Left lung (tissue), 10 donors: ENCODE data around the gene MSH3. TPM values are rescaled to one million over a fixed set of nuclear protein-coding genes. Genes with fewer than 3 reads are reported as not detected.
"Not testable (repeated sequence)": the region's sequence is repeated elsewhere in the genome, so short reads cannot be mapped to it uniquely, and the experiment has no call there.

Experiments used
- ATAC-seq: fragments of 200-7000 bp; cut with Tn5 transposase; one replicate; pipeline ENCODE4 v1.9.1; 2020; ENCODE audit warnings: moderate library complexity
- DNase-seq, 4 donors: peaks; one replicate each; pipeline ENCODE4 v3.0.0-alpha.2; 2013 to 2020
- H3K27ac ChIP-seq, 2 donors: fragments of 200-600 bp; sonication (generic) in 1 of 2; one replicate each; pipeline versions ENCODE4 v1.5.0 to v1.8.0; 2020 to 2021
- H3K27me3 ChIP-seq, 2 donors: fragments of 200-600 bp; sonication (generic) in 1 of 2; one replicate each; pipeline versions ENCODE4 v1.5.0 to v1.8.0; 2020 to 2021
- H3K36me3 ChIP-seq, 2 donors: fragments of 200-600 bp; sonication (generic) in 1 of 2; one replicate each; pipeline versions ENCODE4 v1.5.0 to v1.8.0; 2020 to 2021
- H3K4me1 ChIP-seq, 2 donors: fragments of 200-600 bp; one replicate each; pipeline ENCODE4 v1.8.0; 2021
- H3K4me3 ChIP-seq, 2 donors: fragments of 200-600 bp; sonication (generic) in 1 of 2; one replicate each; pipeline versions ENCODE4 v1.5.0 to v1.8.0; 2020 to 2021; ENCODE audit warnings: mild to moderate bottlenecking in 1 of 2
- H3K9me3 ChIP-seq, 2 donors: fragments of 200-600 bp; sonication (generic) in 1 of 2; one replicate each; pipeline versions ENCODE4 v1.5.0 to v1.8.0; 2020 to 2021
- CTCF ChIP-seq, 2 donors: fragments of 200-600 bp; sonication (generic) in 1 of 2; IDR thresholded peaks; one replicate each; pipeline versions ENCODE4 v1.5.0 to v1.8.0; 2021; ENCODE audit warnings: antibody characterized with exemption in 2 of 2
- intact Hi-C, 2 donors: fragments of 100-400 bp; cut with DNase I; formaldehyde crosslinking; loops; one replicate each; pipeline versions ENCODE4 v1.11.2 to v1.14.2; 2022
- polyA plus RNA-seq, 6 donors: library from polyadenylated mRNA; unstranded; fragments of 120-200 nt; gene quantifications; one replicate each; pipeline ENCODE4 v1.2.1, GENCODE V29; 2013; ENCODE audit not compliant: insufficient read length in 6 of 6
- total RNA-seq, 2 donors: library from RNA; stranded (reverse); fragmentation: NEBNext Ultra II Directional; extraction: Animal tissue kit (Norgen Biotek cat#: 25700); gene quantifications; one replicate each; pipeline ENCODE4 v1.2.1, GENCODE V29; 2021
- donor health status: DM: no; HTN: yes; CAD: no.
- donor health status: DM: no; HTN: no; CAD: no.

MSH3 gene
- total and polyA plus RNA-seq, 8 donors = 12.7 to 20.1 (median 16.2) TPM

- Histone ChIP-seq H3K4me3 (no peak overlapping the region), H3K9me3 (no peaks in the 10 kb centered on the region), H3K36me3 (peaks cover 0 to 18% of the 10 kb centered on the region in 2 donors), H3K27ac (no peak overlapping the region), H3K4me1 (no peaks in the 10 kb centered on the region), H3K27me3 (no peaks in the 10 kb centered on the region)
- ATAC-seq (no peak), DNase-seq (no peak)
- no peak for TF ChIP-seq CTCF (IDR thresholded peaks at IDR 0.05)
- intact Hi-C loops = no loop called here
Observed at GRCh38 chr5:80780761-80781285, 126.4 kb downstream of the MSH3 start.

GRCh38 chr5:80781356-80781755, 126.9 kb downstream of the MSH3 start:
- Histone ChIP-seq H3K36me3 (peaks cover 0 to 18% of the 10 kb centered on the region in 2 donors), H3K4me1 (no peaks in the 10 kb centered on the region), H3K9me3 (no peaks in the 10 kb centered on the region), H3K27me3 (no peaks in the 10 kb centered on the region), H3K4me3 (no peak overlapping the region), H3K27ac (no peak overlapping the region)
- DNase-seq (no peak), ATAC-seq (no peak)
- TF ChIP-seq CTCF (IDR thresholded peaks at IDR 0.05) = no peak
- intact Hi-C loops = no loop called here

- intact Hi-C loops = no loop called here
- no peak for ATAC-seq
- no peak for DNase-seq
- Histone ChIP-seq H3K4me1 (no peaks in the 10 kb centered on the region), H3K27ac (no peak overlapping the region), H3K36me3 (peaks cover 0 to 18% of the 10 kb centered on the region in 2 donors), H3K4me3 (no peak overlapping the region), H3K27me3 (no peaks in the 10 kb centered on the region), H3K9me3 (no peaks in the 10 kb centered on the region)
- TF ChIP-seq CTCF (IDR thresholded peaks at IDR 0.05) = no peak
Observed at GRCh38 chr5:80782626-80783025, 128.2 kb downstream of the MSH3 start.

GRCh38 chr5:80783751-80784150, 129.3 kb downstream of the MSH3 start:
- H3K9me3 ChIP-seq, ATAC-seq, H3K27me3 ChIP-seq, H3K4me1 ChIP-seq, DNase-seq, H3K4me3 ChIP-seq, H3K27ac ChIP-seq, intact Hi-C loops: not testable (repeated sequence)
- H3K36me3 ChIP-seq = peaks cover 0 to 29% of the 10 kb centered on the region in 2 donors

- no peak for TF ChIP-seq CTCF (IDR thresholded peaks at IDR 0.05)
- Histone ChIP-seq H3K27ac (no peak overlapping the region), H3K4me1 (no peaks in the 10 kb centered on the region), H3K36me3 (peaks cover 0 to 30% of the 10 kb centered on the region in 2 donors), H3K4me3 (no peak overlapping the region), H3K9me3 (no peaks in the 10 kb centered on the region), H3K27me3 (no peaks in the 10 kb centered on the region)
- ATAC-seq (no peak), DNase-seq (no peak)
- intact Hi-C loops = no loop called here
Observed at GRCh38 chr5:80784451-80784850, 130.0 kb downstream of the MSH3 start.

- ATAC-seq, H3K27ac ChIP-seq, intact Hi-C loops, H3K27me3 ChIP-seq, H3K9me3 ChIP-seq, H3K4me3 ChIP-seq, DNase-seq, H3K4me1 ChIP-seq: not testable (repeated sequence)
- H3K36me3 ChIP-seq = peaks cover 0 to 59% of the 10 kb centered on the region in 2 donors
Observed at GRCh38 chr5:80789319-80790016, 135.0 kb downstream of the MSH3 start.
